Vagina (tissue), 2 donors: Measurements from ENCODE around the gene PIGK.

Experiments
- POLR2AphosphoS5 ChIP-seq, 2 donors: sonication (generic); formaldehyde crosslinking; IDR thresholded peaks; one replicate each; pipeline ENCODE4 v1.9.0; 2017; ENCODE audit warnings: antibody characterized with exemption in 2 of 2, mild to moderate bottlenecking in 2 of 2, low read depth in 1 of 2; ENCODE audit not compliant: insufficient read depth in 1 of 2
- TF ChIP-seq, protein P1 (sequence below), 3 experiments: fragments of 450-650 bp in 2 of 3; fragments of 200-600 bp in 1 of 3; sonication (generic) in 1 of 3; IDR thresholded peaks; one replicate each; pipeline ENCODE4 v1.5.1; 2017 to 2019; ENCODE audit warnings: antibody characterized with exemption in 3 of 3, mild to moderate bottlenecking in 2 of 3, moderate library complexity in 2 of 3

DNA sequence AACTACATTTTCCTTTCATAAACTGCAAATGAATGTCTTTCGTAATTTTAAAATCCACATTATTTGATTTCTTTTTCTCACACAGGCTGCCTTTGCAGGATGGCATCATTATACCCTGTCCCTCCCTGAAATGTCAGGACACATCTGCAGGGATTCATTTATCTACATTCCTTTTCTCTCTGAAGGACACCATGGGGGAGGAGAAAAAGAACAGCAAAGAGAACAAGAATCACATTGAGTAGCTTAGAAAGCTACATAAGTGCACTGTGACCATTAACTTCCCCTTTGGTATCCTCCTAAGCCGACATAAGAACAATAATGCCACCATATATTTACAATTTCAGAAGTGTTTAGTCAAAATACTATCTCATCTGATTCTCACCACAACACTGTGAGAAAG is 129.5 kb downstream of the PIGK start:
- TF ChIP-seq, protein P1, sequence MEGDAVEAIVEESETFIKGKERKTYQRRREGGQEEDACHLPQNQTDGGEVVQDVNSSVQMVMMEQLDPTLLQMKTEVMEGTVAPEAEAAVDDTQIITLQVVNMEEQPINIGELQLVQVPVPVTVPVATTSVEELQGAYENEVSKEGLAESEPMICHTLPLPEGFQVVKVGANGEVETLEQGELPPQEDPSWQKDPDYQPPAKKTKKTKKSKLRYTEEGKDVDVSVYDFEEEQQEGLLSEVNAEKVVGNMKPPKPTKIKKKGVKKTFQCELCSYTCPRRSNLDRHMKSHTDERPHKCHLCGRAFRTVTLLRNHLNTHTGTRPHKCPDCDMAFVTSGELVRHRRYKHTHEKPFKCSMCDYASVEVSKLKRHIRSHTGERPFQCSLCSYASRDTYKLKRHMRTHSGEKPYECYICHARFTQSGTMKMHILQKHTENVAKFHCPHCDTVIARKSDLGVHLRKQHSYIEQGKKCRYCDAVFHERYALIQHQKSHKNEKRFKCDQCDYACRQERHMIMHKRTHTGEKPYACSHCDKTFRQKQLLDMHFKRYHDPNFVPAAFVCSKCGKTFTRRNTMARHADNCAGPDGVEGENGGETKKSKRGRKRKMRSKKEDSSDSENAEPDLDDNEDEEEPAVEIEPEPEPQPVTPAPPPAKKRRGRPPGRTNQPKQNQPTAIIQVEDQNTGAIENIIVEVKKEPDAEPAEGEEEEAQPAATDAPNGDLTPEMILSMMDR (IDR thresholded peaks at IDR 0.05) = no peak
- no peak for TF ChIP-seq POLR2AphosphoS5 (IDR thresholded peaks at IDR 0.05; ENCODE audit: insufficient read depth in 1 of 2, low read depth in 1 of 2)
